GM12875 (cell line): ENCODE measurements around the gene RDH5.

Experiments
- H3K4me3 ChIP-seq: one replicate; pipeline ENCODE4 v1.5.1; 2011; ENCODE audit warnings: low read depth, low read length, control low read depth
- TF ChIP-seq, protein P1 (sequence below): IDR thresholded peaks from 2 replicates; pipeline ENCODE4 v1.5.1; 2011; ENCODE audit warnings: low read depth, mild to moderate bottlenecking, control low read depth, inconsistent platforms, low read length, moderate library complexity, borderline replicate concordance; ENCODE audit not compliant: insufficient read depth

Gene RDH5

DNA sequence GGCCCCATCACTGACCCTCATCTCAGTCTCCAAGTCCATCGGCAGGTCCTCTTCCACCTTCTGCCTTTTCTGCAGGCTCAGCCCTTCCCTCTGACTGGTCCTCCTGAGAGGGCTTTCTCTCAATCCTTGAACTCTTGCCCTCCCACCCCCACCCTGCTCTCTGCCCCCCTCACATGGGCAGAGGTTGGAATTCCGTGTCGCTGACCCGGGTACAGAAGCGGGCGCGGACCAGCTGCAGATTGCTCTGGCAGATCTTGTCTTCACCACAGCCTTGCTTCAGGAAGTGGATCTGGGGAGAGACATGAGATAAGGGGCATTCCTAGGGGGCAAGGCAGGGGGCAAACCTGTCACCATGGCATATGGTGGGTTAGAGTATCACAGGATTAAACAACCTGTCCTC lies 24.8 kb upstream of the RDH5 start:
- TF ChIP-seq, protein P1, sequence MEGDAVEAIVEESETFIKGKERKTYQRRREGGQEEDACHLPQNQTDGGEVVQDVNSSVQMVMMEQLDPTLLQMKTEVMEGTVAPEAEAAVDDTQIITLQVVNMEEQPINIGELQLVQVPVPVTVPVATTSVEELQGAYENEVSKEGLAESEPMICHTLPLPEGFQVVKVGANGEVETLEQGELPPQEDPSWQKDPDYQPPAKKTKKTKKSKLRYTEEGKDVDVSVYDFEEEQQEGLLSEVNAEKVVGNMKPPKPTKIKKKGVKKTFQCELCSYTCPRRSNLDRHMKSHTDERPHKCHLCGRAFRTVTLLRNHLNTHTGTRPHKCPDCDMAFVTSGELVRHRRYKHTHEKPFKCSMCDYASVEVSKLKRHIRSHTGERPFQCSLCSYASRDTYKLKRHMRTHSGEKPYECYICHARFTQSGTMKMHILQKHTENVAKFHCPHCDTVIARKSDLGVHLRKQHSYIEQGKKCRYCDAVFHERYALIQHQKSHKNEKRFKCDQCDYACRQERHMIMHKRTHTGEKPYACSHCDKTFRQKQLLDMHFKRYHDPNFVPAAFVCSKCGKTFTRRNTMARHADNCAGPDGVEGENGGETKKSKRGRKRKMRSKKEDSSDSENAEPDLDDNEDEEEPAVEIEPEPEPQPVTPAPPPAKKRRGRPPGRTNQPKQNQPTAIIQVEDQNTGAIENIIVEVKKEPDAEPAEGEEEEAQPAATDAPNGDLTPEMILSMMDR, result no peak
- no peak overlapping the region for H3K4me3 ChIP-seq

DNA sequence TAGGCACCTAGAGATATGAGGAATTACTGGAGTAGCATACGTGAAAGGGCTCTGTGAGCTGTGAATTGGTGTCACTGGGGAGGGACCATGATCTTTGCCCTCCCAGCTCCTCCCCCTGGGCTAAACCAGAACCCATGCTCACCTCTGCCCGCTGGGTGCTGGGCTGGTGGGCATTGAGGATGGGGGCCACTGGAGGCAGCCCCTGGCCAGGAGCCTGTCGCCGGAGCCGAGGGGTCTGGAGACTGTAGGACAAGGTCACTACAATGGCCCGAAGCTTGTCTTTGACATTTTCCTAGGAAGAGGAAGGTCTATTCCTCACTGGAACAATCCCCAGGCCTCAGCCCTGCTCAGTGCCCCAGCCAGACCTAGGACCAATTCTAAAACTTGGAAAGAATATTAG lies 24.1 kb upstream of the RDH5 start:
- TF ChIP-seq, protein P1, result no peak
- H3K4me3 ChIP-seq, result no peak overlapping the region

DNA sequence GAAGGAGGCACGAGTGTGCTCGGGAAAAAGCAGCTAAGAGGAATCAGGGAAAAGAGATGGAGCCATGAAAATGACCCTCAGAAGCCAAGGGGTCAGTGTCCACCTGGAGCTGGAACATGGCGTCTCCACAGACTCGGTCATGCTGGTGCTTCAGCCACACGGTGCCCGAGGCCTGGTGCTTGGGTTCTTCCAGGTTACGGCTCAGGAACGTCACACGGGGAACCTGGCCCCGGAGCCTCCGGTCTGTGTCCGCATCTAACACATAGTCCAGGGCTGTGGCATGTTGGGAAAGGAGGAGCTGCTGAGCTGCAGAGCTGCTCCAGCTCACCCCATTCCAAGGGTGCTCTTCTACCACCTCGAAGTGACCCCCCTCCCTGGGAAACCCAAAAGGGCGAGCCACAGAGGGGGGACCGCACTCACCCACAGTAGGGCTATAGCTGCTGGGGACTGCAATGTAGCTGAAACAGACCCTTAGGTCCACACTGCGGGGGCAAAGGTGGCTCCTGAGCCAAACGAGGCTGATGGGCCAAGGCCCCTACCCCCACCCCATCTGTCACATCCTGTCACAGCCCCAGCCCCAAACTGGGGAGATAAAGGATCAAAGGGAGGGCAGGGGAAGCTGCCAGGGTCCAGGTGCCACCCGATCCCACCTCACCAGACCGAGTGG lies 23.3 kb upstream of the RDH5 start:
- TF ChIP-seq, protein P1, result no peak
- H3K4me3 ChIP-seq, result no peak overlapping the region

DNA sequence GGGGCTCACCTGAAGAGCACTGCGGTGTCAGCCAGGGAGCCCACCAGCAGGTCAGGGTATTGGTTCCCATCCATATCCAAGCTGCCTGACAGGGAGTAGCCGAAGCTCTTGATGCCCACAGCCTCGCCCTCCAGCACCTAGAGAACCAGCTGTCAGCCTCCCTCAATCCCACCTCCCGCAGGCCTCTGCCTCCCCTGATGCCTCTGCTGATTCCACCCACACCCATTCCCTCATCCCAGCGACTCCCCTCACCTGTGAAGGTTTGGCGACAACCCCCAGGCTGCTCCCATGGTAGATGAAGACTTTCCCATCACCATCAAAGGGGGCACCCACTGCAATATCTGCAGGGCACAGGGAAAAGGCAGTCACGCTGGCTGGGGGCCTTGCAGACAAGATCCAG lies 22.5 kb upstream of the RDH5 start:
- TF ChIP-seq, protein P1, result no peak
- H3K4me3 ChIP-seq, result no peak overlapping the region

DNA sequence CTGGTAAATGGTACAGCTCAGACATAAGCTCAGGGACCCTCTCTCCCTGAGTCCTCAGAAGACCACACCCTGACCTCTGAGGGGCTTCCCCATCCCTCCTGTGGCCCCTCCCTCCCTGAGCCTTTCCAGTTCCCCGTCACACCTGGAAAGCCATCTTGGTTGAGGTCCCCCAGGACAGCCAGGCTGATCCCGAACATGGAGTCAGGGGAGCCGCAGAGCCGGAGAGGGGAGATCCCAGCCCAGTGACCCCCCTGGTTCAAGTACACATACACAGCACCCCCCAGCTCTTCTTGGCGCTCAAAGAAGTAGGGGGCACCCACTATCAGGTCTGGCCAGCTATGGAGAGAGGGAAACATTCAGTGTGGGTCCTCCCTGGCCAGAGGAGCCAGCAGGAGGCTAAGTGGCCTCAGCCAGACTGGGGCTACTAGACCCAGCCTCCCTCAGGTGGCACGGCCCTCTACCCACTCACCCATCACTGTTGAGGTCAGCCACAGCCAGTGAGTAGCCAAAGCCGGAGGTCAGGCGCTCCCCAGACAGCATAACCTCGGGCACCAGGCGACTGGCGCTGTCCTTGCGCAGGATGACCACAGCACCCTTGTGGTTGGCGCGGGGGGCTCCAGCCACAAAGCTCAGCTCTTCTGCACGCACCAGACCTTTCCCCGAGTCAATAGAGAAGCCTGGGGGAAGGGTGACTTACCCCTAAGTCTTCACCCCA lies 21.8 kb upstream of the RDH5 start:
- TF ChIP-seq, protein P1, result no peak
- no peak overlapping the region for H3K4me3 ChIP-seq

DNA sequence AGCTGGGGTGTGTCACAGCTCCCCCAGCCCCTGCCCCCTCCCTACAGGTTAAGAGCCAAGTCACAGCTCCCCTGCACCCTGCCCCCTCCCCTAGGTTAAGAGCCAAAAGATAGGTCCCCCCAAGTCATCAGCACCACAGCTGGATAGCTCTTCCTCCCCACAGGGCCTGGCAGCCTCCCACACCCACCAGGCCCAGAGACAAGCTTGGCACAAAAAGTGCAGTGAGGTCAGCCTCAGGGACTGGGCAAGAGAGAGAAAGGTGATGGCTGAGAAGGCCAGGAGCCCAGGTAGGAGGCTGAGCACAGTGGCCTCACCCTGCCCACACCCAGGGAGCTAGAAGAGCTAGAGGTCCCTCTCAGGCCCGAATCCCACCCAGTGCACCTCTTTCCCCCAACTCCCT lies 21.2 kb upstream of the RDH5 start:
- no peak overlapping the region for H3K4me3 ChIP-seq
- TF ChIP-seq, protein P1, result no peak

DNA sequence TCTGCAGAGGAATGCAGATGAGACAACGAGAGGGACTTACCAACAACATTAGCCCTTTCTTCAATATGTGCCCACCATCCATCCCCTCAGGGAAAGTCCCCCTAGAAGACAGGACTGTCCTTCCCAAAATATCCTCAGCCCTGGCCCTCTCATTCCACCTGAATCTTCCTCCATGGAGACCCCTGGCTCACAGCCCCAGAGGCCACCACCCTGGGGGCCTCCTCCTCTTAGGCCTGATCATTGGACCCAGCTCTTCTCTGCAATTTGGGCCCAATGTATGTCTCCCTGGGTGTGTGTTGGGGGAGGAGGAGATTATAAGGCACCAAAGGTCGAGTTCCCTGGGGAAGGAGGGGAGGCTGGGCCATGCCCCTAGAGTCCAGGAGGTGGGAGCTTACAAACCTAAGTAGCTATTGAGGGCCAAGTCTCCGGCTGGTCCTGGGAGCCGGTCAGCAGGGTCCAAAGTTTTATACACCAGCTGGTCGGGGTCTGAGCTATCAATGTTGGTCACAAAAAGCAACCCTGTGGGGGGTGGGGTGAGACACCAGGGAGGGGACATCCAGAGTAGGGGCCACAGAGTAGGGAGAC lies 20.6 kb upstream of the RDH5 start:
- TF ChIP-seq, protein P1, result no peak
- H3K4me3 ChIP-seq, result no peak overlapping the region
